ENCODE measurements around the gene KIF26B.

Gene KIF26B

DNA sequence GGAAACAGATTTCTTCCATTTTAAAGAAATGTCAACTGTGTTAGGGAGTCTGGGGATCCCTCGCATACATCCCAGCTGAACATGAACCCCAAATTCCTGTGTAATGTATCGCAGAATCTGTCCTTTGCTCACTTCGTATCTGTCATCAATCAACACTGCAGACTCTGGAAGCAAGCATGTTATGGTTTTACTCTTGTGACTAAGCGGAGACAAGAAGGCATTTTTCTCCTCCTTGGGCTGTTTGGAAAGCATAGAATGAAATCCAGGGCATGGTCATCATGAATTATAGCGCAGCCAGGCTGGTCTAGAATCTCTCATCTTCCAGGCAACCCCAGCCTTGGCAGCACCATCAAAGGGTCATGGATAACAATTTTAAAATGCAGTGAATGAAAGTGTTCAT is 290.2 kb downstream of the KIF26B start:
- TF ChIP-seq, protein P1, sequence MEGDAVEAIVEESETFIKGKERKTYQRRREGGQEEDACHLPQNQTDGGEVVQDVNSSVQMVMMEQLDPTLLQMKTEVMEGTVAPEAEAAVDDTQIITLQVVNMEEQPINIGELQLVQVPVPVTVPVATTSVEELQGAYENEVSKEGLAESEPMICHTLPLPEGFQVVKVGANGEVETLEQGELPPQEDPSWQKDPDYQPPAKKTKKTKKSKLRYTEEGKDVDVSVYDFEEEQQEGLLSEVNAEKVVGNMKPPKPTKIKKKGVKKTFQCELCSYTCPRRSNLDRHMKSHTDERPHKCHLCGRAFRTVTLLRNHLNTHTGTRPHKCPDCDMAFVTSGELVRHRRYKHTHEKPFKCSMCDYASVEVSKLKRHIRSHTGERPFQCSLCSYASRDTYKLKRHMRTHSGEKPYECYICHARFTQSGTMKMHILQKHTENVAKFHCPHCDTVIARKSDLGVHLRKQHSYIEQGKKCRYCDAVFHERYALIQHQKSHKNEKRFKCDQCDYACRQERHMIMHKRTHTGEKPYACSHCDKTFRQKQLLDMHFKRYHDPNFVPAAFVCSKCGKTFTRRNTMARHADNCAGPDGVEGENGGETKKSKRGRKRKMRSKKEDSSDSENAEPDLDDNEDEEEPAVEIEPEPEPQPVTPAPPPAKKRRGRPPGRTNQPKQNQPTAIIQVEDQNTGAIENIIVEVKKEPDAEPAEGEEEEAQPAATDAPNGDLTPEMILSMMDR (IDR thresholded peaks at IDR 0.05) = no peak

DNA sequence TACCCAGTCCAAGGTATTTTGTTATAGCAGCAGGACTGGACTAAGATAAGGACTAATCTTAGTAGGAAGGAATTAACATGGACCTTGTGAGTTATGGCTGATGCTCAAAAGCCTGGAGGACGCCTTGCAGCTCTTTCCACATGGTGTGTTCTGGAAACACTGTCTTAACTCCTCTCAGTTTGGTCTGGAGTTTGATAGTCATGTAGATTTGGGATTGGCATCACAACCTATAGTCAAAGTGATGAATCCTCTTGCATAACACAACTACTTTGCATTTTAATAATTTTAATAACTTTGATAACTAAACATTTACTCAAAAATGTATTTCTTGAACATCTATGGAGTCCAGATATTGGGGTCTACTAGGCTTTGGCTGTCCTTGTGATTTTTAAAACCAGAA is 293.7 kb downstream of the KIF26B start:
- TF ChIP-seq, protein P1 (IDR thresholded peaks at IDR 0.05) = no peak

DNA sequence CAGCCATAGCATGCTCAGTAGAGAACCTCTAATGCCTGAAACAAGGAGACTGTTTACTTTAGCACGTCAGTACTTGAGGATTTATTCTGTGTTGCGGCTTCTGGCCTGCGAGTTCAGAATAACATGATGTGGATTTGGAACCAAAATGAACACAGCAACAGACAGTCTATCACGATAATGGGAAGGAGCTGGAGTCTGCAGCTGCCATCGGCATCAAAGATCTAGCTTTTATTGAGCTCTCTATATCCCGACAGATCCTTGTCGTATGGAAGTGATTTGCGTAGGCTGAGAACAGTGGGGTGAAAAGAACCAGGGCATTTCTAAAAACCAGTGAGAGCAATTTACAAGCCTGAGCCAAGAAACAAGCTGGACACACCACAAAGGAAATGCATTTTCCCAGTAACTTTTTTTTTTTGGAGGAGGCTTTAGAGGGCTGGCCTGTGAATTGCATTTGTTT is 294.2 kb downstream of the KIF26B start:
- TF ChIP-seq, protein P1 (IDR thresholded peaks at IDR 0.05) = no peak

GRCh38 chr1:245453541-245453940 is 298.8 kb downstream of the KIF26B start:
- TF ChIP-seq, protein P1 (IDR thresholded peaks at IDR 0.05) = no peak

- TF ChIP-seq, protein P1 (IDR thresholded peaks at IDR 0.05) = no peak
Measured at GRCh38 chr1:245454051-245454450, 299.3 kb downstream of the KIF26B start.

GRCh38 chr1:245457562-245457961 is 302.8 kb downstream of the KIF26B start:
- TF ChIP-seq, protein P1 (IDR thresholded peaks at IDR 0.05) = no peak

GRCh38 chr1:245458234-245458633 is 303.4 kb downstream of the KIF26B start:
- TF ChIP-seq, protein P1 (IDR thresholded peaks at IDR 0.05) = no peak

- TF ChIP-seq, protein P1 (IDR thresholded peaks at IDR 0.05) = no peak
Measured at GRCh38 chr1:245458761-245459174, 304.0 kb downstream of the KIF26B start.
